Bronchial smooth muscle cell (primary cell): ENCODE results near the gene COL8A1. TPM values are rescaled to one million over a fixed set of nuclear protein-coding genes. Genes with fewer than 3 reads are reported as not detected.

Experiments
- total RNA-seq: library from RNA; depleted of rRNA; stranded (reverse); fragments of >200 nt; gene quantifications from 2 replicates; pipeline ENCODE4 v1.2.1, GENCODE V29; 2014

COL8A1 gene
- total RNA-seq, result 18.3 and 35.9 TPM in 2 replicates

GRCh38 chr3:99638167-99638948 lies at the start of gene COL8A1:
TSS of gene COL8A1 (plus strand) at chr3:99638594. CDS start at chr3:99790683, 152,089 bp downstream.

GRCh38 chr3:99817437-99818240 lies 179.2 kb downstream of the COL8A1 start, which contains the start of gene CMSS1:
TSS of gene CMSS1 (plus strand) at chr3:99817862.

Other genes starting within 250 kb of the COL8A1 start
- gene CMSS1, start 179.3 kb downstream of the COL8A1 start, total RNA-seq, result 2.4 and 4.1 TPM in 2 replicates